Heart left ventricle (tissue), 13 donors: ENCODE results near the gene ICA1.

ENCODE experiments used
- POLR2A ChIP-seq, 2 donors: fragments of 450-650 bp; IDR thresholded peaks; one replicate each; pipeline ENCODE4 v1.6.1; 2017; ENCODE audit warnings: antibody characterized with exemption in 2 of 2, mild to moderate bottlenecking in 2 of 2, moderate library complexity in 2 of 2
- TF ChIP-seq, protein P1 (sequence below), 12 donors: fragments of 200-600 bp; sonication (generic) in 4 of 12; IDR thresholded peaks; one replicate each; pipeline versions ENCODE4 v1.5.0 to v1.8.0; 2018 to 2022; ENCODE audit warnings: antibody characterized with exemption in 12 of 12, mild to moderate bottlenecking in 5 of 12
- donor health status: ischemic (EF 13 %, LVEDD 7.1; RV severe dilation, severe dysfunction).
- donor health status: DM: no; HTN: yes; CAD: no.
- donor health status: DM: no; HTN: no; CAD: no.
- donor health status: ischemic (EF 25% LVEDD 6.9; RV normal size, moderate dysfunction).
- donor health status: ischemic (EF 25% LVEDD 5.7; RV mildly dilated, moderate dysfunction).
- donor health status: ischemic (EF 35%, LVEDD 5.7; RV mildly dilated, moderate dysfunction).
- donor health status: nonischemic (EF 11% LVEDD 7.7; RV severe dilation, severe dysfunction).
- donor health status: DM: yes; HTN: yes; CAD: no.
- donor health status: PGD.
- donor health status: ischemic (EF 29% LVEDD 5.4; RV normal size, mild dysfunction).
- donor health status: nonischemic (EF 23%, LVEDD 6.1; RV moderate dilation, normal function).

DNA sequence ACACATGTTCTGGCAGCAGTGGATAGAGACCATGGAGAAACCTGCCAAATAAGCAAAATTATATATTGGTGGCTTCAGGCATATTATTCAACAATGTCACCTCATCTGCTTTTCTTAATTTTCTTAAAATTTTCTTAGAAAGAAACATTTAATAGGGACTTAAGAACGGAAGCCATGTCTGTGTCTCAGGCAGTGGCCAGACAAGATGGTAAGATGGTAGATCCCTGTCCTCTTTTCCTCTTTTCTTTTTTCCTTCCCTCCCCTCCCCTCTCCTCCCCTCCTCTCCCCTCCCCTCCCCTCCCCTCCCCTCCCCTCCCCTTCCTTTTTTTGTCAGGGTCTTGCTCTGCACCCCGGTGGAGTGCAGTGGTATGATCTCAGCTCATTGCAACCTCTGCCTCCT, 24.2 kb upstream of the ICA1 start:
- TF ChIP-seq, protein P1, sequence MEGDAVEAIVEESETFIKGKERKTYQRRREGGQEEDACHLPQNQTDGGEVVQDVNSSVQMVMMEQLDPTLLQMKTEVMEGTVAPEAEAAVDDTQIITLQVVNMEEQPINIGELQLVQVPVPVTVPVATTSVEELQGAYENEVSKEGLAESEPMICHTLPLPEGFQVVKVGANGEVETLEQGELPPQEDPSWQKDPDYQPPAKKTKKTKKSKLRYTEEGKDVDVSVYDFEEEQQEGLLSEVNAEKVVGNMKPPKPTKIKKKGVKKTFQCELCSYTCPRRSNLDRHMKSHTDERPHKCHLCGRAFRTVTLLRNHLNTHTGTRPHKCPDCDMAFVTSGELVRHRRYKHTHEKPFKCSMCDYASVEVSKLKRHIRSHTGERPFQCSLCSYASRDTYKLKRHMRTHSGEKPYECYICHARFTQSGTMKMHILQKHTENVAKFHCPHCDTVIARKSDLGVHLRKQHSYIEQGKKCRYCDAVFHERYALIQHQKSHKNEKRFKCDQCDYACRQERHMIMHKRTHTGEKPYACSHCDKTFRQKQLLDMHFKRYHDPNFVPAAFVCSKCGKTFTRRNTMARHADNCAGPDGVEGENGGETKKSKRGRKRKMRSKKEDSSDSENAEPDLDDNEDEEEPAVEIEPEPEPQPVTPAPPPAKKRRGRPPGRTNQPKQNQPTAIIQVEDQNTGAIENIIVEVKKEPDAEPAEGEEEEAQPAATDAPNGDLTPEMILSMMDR (IDR thresholded peaks at IDR 0.05) = no peak
- TF ChIP-seq POLR2A (IDR thresholded peaks at IDR 0.05) = no peak
